Activated gamma-delta T cell treated with anti-CD3 and anti-CD28 coated beads, Interleukin-2, amount 50 U/mL, for 16 hours (primary cell): Measurements from ENCODE around the gene NOTCH2.

Experiments
- DNase-seq: peaks from one replicate; pipeline ENCODE4 v3.0.0-alpha.2; 2020; ENCODE audit warnings: low read depth

NOTCH2 gene

GRCh38 chr1:119943216-119943615 lies 126.2 kb downstream of the NOTCH2 start:
- no peak for DNase-seq

GRCh38 chr1:119941392-119941791 lies 128.1 kb downstream of the NOTCH2 start:
- DNase-seq = no peak

DNA sequence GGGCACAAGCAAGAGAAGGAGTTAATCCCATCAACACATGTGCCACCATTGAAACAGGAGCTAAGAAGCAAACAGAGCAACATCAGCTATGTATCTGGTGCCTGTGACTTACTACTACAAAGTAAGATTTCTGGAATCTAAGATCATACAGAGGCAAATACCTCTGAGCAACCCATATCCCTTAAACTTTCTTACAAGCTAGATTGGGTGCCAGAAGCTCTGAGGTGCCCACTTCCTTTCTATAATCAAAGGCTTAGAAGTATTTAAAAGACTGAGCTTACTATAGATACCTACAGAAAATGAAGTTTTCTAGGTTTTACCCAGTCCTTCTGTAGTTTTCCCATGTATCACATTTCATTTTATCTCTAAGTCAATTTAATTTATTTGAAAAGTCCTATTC lies 128.8 kb downstream of the NOTCH2 start:
- DNase-seq = no peak

DNA sequence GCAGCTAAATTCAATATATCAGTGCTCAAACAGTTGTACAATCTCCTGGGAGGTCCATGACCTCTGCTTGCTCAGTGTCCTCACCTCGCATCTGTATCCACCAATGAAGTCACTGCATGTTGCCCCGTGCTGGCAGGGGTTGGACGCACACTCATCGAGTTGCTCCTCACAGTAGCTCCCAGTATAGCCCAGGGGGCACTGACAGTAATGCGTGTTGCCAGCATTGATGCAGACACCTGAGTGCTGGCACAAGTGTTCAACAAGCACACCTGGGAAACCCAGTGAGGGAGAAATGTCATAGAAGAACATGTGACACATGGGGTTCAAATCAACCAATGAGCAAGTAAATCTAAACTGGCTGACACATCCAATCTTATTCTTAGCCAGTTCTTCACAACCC lies 132.3 kb downstream of the NOTCH2 start:
- DNase-seq = no peak

DNA sequence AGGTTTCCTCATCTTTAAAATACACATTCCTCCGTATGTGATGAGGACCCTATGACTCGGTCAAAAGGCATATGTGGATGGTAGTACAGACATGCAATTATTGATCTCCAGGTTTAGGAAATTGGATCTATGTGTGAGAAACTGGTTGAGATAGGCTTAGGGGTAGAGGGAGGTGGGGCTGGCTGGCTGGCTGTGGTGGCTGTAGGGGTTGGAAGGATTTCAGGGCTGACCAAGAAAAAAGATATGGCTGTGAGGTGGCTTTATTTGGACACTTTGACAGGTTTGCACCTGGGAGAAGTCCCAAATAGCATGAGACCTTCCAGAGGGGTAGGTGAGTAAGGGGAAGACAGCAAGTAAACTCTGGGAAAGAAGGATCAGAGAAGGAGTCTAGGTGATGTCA lies 133.5 kb downstream of the NOTCH2 start:
- DNase-seq = no peak

GRCh38 chr1:119935373-119935772 lies 134.1 kb downstream of the NOTCH2 start:
- DNase-seq = no peak

DNA sequence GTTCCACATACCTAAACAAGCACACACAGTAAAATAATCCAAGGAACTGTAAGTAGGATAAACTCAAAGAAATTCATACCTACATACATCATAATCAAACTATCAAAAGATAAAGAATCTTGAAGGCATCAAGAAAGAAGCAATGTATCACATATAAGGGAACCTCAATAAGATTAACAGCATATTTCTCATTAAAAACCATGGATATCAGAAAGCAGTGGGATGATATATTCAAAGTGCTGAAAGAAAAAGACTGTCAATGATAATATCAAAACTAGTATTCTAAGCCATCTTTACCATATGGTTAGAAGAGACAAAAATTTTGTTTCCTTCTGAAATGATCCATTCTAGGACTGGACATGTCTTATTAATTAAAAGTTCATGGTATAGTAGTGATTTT lies 136.1 kb downstream of the NOTCH2 start:
- DNase-seq = no peak

GRCh38 chr1:119929643-119930315 lies 139.7 kb downstream of the NOTCH2 start:
- DNase-seq = no peak

- DNase-seq = no peak
These were observed 142.9 kb downstream of the NOTCH2 start for GRCh38 chr1:119926553-119926952.

GRCh38 chr1:119924948-119925898 lies 144.2 kb downstream of the NOTCH2 start:
- DNase-seq = no peak

GRCh38 chr1:119920104-119920968 lies 149.1 kb downstream of the NOTCH2 start:
- no peak for DNase-seq

- DNase-seq = no peak
These were observed 150.2 kb downstream of the NOTCH2 start for GRCh38 chr1:119919241-119919640.

DNA sequence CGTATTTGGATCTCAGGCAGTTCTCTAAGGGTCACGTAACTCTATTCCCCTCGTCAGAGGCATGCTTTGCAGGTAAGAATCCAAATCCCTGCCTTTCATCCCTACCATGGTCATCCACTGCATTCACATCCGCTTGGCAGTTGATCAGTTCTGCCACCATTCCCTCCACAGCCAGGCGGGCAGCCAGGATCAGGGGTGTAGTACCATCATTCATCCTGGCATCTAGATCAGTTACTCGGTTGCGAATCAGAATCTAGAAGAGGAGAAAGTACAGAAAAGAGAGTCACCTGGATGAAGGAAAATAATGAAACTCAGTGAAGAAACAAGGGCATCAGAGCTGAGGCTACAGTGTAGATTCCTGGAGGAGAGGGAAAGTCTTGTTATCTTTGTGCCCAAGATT lies 151.2 kb downstream of the NOTCH2 start:
- no peak for DNase-seq

DNA sequence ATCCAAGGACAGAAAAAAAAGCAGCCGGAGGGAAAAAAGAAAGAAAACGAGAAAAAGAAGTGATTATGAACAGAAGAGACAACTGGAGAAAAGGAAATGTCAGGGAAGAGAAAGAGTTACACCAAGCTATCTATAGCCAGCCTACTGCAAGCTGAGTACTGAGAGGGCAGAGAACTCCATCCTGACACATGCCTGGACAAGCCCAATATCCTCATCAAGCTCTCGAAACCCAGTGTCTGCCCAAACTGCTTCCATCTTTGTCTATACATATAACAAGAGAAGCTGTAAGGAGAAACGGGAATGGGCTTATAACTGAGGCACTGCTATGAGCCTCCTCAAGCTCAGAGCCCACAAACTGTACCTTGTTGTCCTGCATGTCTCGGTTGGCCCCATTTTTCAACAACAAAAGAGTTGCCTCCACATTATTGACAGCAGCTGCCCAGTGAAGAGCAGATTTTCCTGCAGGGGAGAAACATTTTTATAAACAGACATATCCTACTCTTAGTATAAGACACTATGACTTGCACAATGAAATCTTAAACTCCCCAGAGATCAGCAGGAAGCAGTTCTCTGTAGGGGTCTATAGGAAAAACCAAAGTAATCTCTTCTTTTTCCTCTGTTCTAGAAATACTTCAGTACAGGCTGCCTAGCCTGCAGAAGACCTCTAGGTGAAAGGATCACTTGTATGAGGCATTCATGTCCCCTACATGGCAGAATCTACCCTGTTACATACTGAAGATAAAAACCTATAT lies 152.0 kb downstream of the NOTCH2 start:
- no peak for DNase-seq

GRCh38 chr1:119915517-119915916 lies 153.9 kb downstream of the NOTCH2 start:
- DNase-seq = no peak

GRCh38 chr1:119914071-119914470 lies 155.4 kb downstream of the NOTCH2 start:
- DNase-seq = no peak

DNA sequence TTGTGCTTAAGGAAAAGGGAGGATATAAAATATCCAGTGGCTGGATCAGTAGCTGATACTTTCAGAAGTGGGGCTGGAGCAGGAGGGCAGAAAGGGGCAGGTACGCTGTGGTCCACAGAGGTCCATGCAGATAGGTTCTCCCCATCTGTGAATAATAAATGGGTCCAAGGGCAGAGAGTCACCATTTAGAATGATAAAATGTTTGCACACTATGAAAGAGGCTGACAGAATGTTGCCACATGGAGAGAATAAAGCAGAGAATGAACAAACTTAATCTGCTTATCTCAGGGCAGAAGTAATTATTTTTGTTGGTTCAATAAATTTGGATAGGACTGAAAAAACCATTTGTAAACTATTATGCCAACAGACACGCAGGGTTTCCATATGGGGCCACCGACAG lies 156.5 kb downstream of the NOTCH2 start:
- DNase-seq = no peak

DNA sequence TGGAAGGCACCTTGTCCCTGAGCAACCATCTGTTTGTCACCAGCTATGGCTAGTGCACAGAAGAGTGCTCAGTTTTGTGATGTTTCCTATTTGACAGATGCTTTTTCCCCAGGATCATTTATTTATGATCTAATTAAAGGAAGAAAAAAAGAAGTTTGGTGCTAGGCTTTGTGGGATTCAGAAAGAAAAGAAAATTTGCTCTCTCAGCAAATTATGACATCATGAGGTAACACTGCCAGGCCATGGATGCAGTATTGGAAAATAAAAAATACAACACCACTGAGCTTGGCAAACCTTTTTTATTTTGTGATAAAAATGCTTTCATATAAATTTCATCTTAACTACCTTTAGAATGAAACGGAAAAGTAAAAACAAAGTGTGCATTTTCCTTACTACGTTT lies 157.7 kb downstream of the NOTCH2 start:
- no peak for DNase-seq

DNA sequence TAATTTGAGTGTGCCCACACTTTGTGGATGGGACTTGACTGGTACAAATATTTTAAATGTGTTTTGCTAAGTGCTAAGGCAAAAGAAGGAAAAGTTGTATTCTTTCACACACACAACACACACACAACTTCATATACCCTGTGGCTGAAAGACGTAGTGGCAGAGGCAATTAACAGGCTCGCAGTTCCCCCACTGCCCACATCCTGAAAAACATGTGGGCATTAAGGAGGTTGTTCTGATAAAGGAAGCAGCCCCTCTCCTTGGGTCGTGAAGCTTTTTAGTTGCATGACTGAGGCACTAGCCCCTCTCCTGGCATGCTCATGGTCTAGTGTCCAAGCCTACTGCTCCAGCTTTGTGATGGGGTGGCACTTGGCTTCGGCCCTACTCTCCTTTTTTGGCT lies 158.8 kb downstream of the NOTCH2 start:
- DNase-seq = no peak

- no peak for DNase-seq
These were observed 159.4 kb downstream of the NOTCH2 start for GRCh38 chr1:119909890-119910596.

DNA sequence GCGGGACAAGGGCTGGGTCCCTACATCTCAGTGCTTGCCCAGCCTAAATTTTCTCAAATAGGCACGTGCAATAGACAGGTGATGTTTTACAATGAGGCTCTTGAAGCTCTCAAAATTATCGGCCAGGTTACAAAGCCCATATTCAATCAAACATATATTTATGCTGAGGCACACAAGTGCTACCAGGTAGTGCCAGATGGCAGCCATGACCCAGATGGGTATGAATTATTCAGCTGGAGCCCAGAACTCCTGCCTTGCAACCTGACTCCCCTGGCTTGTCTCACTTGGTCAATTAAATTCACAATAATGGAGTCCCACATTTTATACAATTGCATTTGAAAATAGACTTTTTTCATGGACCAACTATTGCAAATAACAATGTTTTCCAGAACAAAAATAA lies 160.8 kb downstream of the NOTCH2 start:
- DNase-seq = no peak
